Colonic mucosa (tissue), 4 donors: ENCODE results near the gene HNRNPH3. TPM values are rescaled to one million over a fixed set of nuclear protein-coding genes. Genes with fewer than 3 reads are reported as not detected.

Experiments used
- DNase-seq: peaks from one replicate; pipeline ENCODE4 v3.0.0-alpha.2; 2020
- H3K27ac ChIP-seq: fragments of 200-600 bp; one replicate; pipeline ENCODE4 v1.8.0; 2021
- H3K27me3 ChIP-seq: fragments of 200-600 bp; one replicate; pipeline ENCODE4 v1.8.0; 2021
- H3K36me3 ChIP-seq: fragments of 200-600 bp; one replicate; pipeline ENCODE4 v1.8.0; 2021
- H3K4me1 ChIP-seq: fragments of 200-600 bp; one replicate; pipeline ENCODE4 v1.8.0; 2021; ENCODE audit warnings: mild to moderate bottlenecking
- H3K4me3 ChIP-seq: fragments of 200-600 bp; one replicate; pipeline ENCODE4 v1.8.0; 2021
- H3K9ac ChIP-seq, 2 donors: one replicate each; pipeline ENCODE4 v1.7.0; 2013; ENCODE audit warnings: control low read depth in 2 of 2, low read depth in 2 of 2, low read length in 2 of 2
- H3K9me3 ChIP-seq: fragments of 200-600 bp; one replicate; pipeline ENCODE4 v1.8.0; 2021
- intact Hi-C: fragments of 100-400 bp; cut with DNase I; formaldehyde crosslinking; loops from one replicate; pipeline ENCODE4 v1.14.1; 2022
- total RNA-seq, 2 donors: library from RNA; stranded (reverse); fragmentation: NEBNext Ultra II Directional in 1 of 2; extraction: Animal tissue kit (Norgen Biotek cat#: 25700) in 1 of 2; gene quantifications; one replicate each; pipeline ENCODE4 v1.2.1, GENCODE V29; 2021
- TF ChIP-seq, protein P1 (sequence below): fragments of 200-600 bp; IDR thresholded peaks from one replicate; pipeline ENCODE4 v1.8.0; 2022; ENCODE audit warnings: antibody characterized with exemption, mild to moderate bottlenecking
- donor health status: healthy.
- donor health status: DM: no; HTN: no; CAD: no.
- donor health status: DM: no; HTN: no; CAD: no.

HNRNPH3 gene
- total RNA-seq, 2 donors from 2014 or later = 74.4 to 130 TPM

DNA sequence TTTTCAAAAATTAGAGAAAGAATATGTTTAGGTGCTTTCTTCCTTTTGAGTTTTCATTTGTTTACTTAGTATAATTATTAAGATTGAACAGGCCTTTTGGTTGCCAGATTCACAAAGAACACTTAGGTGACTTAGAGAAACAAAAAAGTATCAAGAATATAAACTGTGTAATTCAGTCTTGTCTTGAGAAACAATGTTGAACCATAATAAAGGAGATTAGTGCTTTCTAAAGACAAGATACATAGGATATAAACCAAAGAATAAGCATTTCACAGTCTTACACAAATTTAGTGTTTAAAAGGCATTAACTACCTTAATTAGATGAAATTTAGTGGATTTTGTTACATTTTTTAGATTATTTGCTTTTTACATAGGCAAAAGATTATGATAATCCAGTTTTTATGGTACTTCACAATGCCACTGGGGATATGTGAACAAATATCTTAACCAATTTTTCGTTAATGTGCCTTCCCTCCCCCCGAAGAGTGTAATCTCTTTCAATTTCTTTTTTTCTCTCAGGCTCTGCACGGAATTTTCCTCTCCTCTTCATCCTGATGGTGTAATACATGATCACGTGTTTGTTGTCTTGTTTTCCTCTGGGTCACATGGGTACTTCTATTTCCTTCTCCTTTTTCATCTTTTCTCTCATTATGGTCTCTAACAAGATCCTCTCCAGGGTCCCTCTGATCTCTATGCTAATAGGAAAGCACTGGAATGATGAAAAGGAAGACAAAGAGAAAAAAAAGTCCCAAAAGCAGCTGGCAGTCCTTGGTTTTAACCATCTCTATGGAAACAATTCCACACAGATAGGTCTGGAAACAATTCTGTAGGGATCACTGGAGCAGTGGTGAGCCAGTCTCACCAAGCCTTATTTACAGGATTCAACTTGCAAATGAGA is 3.7 kb upstream of the HNRNPH3 start:
- Histone ChIP-seq H3K4me3 (no peak overlapping the region), H3K27me3 (no peaks in the 10 kb centered on the region), H3K4me1 (no peaks in the 10 kb centered on the region), H3K27ac (peak overlapping the region; percentile 77), H3K9ac (peak overlapping the region in 1 of 2 donors; percentile 70), H3K36me3 (no peaks in the 10 kb centered on the region), H3K9me3 (no peaks in the 10 kb centered on the region)
- DNase-seq = no peak
- TF ChIP-seq, protein P1, sequence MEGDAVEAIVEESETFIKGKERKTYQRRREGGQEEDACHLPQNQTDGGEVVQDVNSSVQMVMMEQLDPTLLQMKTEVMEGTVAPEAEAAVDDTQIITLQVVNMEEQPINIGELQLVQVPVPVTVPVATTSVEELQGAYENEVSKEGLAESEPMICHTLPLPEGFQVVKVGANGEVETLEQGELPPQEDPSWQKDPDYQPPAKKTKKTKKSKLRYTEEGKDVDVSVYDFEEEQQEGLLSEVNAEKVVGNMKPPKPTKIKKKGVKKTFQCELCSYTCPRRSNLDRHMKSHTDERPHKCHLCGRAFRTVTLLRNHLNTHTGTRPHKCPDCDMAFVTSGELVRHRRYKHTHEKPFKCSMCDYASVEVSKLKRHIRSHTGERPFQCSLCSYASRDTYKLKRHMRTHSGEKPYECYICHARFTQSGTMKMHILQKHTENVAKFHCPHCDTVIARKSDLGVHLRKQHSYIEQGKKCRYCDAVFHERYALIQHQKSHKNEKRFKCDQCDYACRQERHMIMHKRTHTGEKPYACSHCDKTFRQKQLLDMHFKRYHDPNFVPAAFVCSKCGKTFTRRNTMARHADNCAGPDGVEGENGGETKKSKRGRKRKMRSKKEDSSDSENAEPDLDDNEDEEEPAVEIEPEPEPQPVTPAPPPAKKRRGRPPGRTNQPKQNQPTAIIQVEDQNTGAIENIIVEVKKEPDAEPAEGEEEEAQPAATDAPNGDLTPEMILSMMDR = no peak
- intact Hi-C loops = no loop called here

DNA sequence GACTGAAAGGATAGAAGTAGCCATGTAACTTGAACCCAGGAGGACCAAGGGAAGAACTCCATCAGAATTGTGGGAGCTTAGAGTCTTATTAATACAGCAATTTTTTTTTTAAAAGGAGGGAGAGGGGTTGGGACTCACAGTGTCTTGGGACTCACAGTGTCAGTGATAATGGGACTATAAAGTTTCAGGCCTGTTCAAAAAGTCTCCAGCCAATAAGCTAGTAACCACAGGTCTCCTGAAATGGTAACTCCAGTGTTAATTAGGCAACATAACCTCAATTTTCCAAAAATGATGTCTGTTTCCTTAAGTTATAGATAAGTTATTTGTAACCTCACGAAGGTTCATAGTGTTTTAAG is 2.4 kb upstream of the HNRNPH3 start:
- no peaks in the 10 kb centered on the region for H3K4me1 ChIP-seq
- peak overlapping the region in 1 of 2 donors; percentile 53 for H3K9ac ChIP-seq
- H3K36me3 ChIP-seq = no peaks in the 10 kb centered on the region
- intact Hi-C loops = no loop called here
- H3K27ac ChIP-seq = peak overlapping the region; percentile 77
- no peaks in the 10 kb centered on the region for H3K9me3 ChIP-seq
- TF ChIP-seq, protein P1 = no peak
- DNase-seq = no peak
- H3K4me3 ChIP-seq = no peak overlapping the region
- H3K27me3 ChIP-seq = no peaks in the 10 kb centered on the region

DNA sequence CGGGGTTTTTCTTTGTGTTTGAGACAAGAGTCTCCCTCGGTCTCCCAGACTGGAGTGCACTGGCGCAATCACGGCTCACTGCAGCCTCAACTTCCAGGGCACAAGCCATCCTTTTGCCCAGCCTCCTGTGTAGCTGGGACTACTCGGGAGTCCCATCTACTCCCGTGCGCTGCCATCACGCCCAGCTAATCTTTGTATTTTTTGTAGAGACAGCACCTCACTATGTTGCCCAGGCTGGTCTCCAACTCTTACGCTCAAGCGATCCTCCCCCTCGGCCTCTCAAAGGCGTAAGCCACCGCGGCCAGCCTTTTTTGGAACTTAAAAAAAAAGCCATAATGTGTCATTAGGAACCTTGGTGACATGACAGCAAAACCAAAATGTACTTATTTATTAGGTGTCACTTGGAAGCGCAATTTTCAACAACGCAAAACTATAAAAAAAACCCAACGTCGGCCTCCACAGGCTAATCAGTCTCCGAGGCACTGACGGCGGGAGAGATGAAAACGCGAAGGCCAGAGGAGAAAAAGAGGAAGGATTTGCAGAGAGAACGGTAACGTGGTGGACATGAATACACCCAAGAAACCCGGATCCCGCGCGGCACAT is 911 bp upstream of the HNRNPH3 start:
- Histone ChIP-seq H3K36me3 (no peaks in the 10 kb centered on the region), H3K27me3 (no peaks in the 10 kb centered on the region), H3K27ac (peak overlapping the region; percentile 98), H3K4me3 (peak overlapping the region; percentile 77), H3K4me1 (peaks cover 5% of the 10 kb centered on the region), H3K9me3 (no peaks in the 10 kb centered on the region), H3K9ac (peak overlapping the region; percentile 63 to 97)
- TF ChIP-seq, protein P1 = no peak
- intact Hi-C loops = no loop called here
- peak; percentile 46 for DNase-seq

DNA sequence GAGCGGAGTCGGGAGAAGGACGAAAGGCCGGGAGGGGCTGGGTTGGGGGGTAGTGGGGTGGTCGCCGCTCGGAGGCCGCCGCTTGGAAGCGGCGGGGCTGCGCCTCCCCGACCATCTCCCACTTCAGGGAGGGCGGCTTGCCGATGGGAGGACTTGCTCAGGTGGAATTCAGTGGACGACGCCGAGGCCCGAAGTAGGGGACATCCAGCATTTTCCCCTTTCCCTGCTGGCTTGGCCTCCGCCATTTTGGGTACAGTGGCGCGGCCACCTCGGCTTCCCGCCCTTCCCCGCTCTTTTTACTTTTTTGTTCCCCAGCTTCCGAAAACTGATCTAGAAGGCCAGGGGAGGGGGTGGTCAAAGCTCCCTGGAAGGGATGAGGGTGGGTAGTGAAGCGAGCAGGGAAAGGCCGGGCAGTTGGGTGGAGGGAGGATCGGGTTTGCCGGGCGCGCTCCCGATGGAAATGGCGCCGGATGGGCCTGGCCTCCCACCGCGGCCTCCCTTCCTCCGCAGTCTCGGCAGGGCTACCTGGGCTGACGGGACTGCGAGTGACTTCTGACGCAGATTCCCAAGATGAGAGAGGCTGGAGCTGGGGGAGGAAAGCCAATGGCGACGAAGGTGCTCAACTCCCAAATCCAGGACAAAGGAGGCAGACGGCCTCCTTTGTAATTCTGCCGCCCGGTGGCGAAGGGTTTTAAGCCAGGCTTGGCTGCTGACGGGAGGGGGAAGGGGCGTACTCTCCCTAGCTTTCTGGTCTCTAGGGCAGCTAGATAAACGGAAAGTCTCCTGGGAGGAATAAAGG is 594 bp downstream of the HNRNPH3 start, which contains the start of gene PBLD:
PBLD (minus strand) TSS at position 670 of the 799 bp plus-strand sequence. CDS start 26,084 bp downstream, outside the sequence.
- TF ChIP-seq, protein P1 = no peak

DNA sequence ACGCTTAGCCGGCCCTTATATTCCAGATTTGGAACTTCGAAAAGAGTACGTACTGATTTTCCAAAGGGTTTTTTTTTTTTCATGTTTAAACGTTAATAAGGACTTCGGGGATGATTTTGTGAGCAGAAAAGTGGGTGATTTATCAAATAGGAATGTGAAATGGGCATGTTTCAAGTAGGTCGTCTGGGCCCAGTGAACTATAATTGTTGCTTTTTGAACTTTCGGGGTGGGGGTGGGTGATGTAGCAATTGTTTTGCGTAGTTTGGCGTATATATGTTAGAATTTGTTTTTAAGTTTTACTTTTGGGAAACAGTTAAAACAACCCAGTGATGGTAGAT is 1.2 kb downstream of the HNRNPH3 start:
- no peak for DNase-seq
- TF ChIP-seq, protein P1 = no peak
- Histone ChIP-seq H3K36me3 (no peaks in the 10 kb centered on the region), H3K27ac (peak overlapping the region; percentile 98), H3K9me3 (no peaks in the 10 kb centered on the region), H3K4me3 (peak overlapping the region; percentile 77), H3K27me3 (no peaks in the 10 kb centered on the region), H3K4me1 (peaks cover 16% of the 10 kb centered on the region), H3K9ac (peak overlapping the region; percentile 93 to 97)
- intact Hi-C loops = no loop called here

More for the DNA sequence above, 594 bp downstream of the HNRNPH3 start, which contains the start of gene PBLD:
- Histone ChIP-seq H3K4me1 (peaks cover 16% of the 10 kb centered on the region), H3K9me3 (no peaks in the 10 kb centered on the region), H3K4me3 (peak within 1 kb of the TSS; percentile 77), H3K9ac (peak within 1 kb of the TSS; percentile 93 to 97), H3K27me3 (no peaks in the 10 kb centered on the region), H3K36me3 (no peaks in the 10 kb centered on the region), H3K27ac (peak within 1 kb of the TSS; percentile 98)
- intact Hi-C loops = no loop called here
- peak; percentile 83 for DNase-seq
